ENCODE data around the gene MTHFD1. TPM values are rescaled to one million over a fixed set of nuclear protein-coding genes. Genes with fewer than 3 reads are reported as not detected.
A peak's percentile ranks its signal among the peaks of the same experiment; 100 is the strongest.

Gene MTHFD1
- total RNA-seq, 1 donor from 2014 or later, result 28.5 TPM

DNA sequence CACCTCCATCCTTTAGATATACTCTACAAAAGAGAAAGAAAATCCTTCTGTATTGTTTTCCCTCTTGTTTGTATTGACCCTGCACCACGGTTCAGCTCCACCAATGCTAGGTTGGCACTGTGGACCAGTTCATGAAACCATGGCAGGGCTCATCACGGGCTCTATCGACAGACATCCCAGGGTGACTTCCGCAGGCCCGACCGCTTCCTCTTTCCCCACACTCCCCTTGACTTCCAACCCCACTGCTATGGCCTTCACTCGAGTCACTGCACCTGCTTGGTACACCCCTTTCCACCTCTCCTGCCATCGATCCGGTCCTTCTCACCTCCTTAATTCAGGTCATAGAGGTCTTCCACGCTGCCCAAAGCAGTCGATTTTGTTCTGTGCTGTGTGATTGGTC lies 56.0 kb downstream of the MTHFD1 start:
- FAIRE-seq, result no peak
- DNase-seq (ENCODE audit: low spot score in 2 of 2), result no peak

DNA sequence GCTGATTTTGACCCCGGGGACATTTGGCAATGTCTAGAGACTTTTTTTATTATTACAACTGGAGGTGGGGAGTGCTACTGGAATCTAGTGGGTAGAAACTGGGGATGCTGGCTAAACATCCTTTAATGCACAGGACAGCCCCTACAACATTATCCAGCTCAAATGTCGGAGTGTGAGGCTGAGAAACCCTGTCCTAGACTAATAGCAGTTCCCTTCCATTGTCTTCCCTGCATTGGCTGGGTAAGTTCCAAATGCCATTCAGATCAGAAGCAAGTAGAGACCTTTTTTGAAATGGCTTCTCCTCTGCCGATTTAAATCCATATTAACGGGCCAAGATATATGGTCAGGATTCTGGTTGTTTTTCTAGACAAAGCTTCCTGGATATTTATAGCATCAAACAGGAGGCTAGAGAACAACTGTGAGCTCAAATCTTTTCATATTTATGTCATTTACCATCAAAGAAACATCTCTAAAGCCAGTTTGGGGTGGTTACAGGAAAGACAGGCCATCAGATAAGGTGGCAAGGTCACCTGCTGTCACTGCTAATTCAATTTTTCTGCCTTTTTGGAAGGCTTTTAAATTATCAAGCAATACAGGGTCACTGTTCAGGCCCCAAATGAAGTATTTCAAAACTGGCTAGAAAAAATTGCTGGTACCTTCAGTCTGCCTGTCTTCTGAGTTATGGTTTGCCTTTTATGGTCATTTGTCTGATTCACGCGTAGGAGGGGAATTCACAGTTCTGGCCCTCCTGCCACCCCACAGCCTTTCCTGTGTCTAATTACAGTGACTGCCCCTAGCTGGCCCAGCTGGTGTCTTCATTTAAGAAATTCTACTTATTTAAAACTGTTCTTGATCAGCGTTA lies 57.1 kb downstream of the MTHFD1 start:
- DNase-seq (ENCODE audit: low spot score in 2 of 2) (no peak), FAIRE-seq (no peak)

DNA sequence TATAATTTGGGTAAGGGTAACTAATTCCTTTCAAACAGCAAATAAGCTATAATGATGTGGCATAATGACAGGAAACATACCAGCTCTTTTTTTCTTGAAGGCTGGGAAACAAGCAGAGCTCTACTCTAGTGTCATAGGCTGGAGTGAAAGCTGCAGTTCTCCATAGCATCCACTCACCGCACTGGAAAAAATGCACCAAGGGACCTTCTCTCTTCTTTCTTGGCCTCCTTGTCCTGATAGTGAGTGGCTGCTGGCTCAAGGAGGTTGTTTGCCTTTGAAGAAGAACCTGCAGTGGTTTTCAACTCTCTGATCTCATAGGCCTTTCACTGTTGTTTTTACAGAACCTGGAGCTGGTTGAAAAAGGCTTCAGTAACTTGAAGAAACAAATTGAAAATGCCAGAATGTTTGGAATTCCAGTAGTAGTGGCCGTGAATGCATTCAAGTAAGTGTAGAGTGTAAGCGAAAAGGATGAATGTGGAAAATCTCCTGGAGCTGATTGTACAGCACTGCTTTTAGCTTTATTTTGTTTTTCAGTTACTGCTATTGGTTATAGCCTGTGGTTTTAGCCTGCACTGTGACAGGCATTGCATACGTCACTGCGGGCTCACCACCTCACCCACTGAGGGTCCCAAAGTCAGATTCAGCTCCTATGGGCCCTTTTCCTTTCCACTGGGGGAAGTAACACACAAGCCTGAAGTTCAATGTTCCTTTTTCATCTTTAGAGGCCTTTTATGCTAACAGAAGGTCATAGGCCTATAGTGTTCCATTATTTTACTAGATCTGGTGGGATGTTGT lies 59.9 kb downstream of the MTHFD1 start:
- FAIRE-seq, result no peak
- no peak for DNase-seq (ENCODE audit: low spot score in 2 of 2)

DNA sequence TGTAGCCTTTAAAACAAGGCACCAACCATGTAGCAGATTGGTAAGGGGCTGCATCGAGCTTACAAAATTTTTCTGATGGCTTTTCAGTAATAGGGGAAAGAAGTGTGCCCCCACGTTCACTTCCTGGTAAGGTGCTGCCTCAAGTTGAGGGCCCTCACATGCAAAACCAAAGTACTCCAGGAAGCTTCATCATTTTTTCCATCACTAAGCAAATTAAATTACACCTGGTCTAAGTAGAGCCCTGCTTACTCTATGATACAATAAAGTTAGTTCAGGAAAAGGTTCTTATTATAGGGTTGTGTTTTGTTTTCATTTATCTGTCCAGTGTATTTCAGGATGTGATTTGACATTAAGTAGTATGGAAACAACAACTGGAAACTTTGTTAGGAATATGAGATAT lies 62.1 kb downstream of the MTHFD1 start:
- FAIRE-seq, result no peak

DNA sequence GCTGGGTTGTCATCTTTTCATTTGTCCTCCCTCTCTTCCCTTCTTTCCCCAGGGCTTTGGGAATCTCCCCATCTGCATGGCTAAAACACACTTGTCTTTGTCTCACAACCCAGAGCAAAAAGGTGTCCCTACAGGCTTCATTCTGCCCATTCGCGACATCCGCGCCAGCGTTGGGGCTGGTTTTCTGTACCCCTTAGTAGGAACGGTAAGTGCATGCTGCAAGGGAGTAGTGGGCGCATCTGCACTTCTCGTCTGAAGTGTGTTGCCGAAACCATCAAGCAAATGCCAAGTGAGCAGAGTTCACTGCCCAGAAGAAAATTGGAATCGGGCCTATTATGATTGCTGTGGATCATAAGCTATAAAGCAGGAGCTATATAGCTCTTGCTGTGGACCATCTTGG lies 66.5 kb downstream of the MTHFD1 start:
- DNase-seq (ENCODE audit: low spot score in 2 of 2), result no peak
- FAIRE-seq, result no peak

More for the DNA sequence above, 62.1 kb downstream of the MTHFD1 start:
- no peak for DNase-seq (ENCODE audit: low spot score in 2 of 2)

DNA sequence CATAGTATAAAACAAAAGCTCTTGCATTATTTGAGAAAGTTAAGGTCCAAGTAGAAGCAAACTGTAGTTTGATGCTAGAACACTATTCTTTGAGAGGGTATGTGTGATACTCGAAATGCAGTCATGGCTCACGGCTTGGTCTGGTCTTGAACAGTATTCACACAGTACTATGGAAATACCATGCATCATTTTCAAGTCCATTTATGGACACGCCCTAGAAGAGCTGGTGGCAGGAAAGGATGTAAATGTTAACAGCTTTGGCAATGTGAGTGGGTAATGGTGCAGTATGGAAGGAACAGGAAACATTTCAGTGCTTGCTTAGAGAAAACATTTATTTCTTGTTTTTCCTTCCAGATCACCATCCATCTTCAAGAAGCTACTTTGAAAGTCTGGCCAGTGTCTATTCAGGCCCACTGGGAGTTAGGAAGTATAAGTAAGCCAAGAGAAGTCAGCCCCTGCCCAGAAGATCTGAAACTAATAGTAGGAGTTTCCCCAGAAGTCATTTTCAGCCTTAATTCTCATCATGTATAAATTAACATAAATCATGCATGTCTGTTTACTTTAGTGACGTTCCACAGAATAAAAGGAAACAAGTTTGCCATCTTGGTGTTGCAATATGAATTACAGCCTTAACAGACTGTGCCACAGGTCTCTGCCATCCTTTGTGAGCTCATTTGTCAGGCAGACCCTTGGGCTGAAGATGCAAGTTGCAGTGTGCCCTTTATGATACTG lies 71.4 kb downstream of the MTHFD1 start:
- FAIRE-seq (no peak), DNase-seq (ENCODE audit: low spot score in 2 of 2) (no peak)

DNA sequence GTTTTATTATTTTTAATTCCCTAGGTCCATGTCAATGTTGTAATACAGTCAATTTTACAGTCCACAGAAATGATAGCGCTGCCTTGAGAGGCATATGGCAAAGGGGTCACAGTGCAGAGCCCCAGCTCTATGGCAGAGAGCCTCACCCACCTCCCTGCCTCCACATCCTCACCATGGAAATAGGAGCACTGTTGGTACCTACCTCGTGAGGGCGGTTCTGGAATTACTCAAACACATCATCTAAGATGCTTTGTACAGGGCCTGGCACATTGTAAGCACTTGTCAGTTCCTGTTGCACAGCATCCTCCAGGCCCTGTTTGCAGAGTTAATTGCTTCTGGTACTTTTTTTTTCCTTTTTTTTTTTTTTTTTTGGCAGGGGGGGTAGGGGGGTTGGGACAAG lies 73.1 kb downstream of the MTHFD1 start:
- DNase-seq (ENCODE audit: low spot score in 2 of 2), result no peak
- FAIRE-seq, result no peak

DNA sequence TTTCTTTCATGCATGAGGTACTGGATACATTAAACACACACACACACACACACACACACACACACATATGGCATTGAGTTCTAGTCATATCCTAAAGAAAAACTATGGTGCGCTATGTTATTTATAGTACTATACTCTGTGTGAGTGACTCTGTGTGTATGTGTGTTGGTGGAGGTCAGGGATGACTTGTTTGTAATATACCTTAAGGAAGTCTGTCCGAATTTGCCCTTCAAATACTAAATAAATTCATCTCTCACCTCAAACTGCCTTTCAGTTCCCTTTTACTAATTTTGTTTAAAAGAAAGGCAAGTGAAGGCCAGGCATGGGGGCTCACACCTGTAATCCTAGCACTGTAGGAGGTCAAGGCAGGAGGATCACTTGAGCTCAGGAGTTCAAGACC lies 75.0 kb downstream of the MTHFD1 start:
- no peak for FAIRE-seq
- DNase-seq (ENCODE audit: low spot score in 2 of 2), result no peak

DNA sequence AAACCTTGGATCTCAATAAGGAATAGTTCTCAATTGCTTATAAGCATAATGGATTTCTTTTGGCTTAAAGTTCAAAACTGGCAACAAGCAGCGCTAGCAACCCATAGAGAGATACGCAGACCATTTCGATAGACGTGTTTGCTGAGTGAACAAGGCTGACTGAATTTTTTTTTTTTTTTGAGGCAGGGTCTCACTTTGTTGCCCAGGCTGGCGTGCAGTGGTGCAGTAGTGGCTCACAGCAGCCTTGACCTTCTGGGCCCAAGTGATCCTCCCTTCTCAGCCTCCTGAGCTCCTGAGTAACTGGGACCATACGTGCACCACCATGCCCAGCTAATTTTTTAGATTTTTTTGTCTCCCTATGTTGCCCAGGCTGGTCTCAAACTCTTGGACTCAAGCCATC lies 75.7 kb downstream of the MTHFD1 start:
- FAIRE-seq (no peak), DNase-seq (ENCODE audit: low spot score in 2 of 2) (no peak)

DNA sequence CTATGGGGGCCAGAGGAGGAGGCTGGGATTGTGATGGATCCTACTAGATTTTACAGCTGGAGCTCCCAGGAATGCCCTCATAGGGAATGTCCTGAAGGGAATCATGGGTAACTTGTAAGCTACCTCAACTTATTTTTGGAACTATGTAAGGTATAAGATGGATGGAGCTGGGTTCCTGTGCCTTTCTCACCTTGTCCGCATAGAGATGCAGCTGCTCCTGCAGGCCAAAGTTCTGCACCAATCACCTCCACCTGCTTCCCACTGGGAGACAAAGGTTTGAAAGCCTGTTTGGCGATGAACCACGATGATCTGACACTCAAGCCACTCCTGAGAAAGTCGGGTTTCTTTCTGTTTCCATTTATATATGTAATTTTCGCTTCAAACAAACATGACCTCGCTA lies 76.5 kb downstream of the MTHFD1 start:
- FAIRE-seq (no peak), DNase-seq (ENCODE audit: low spot score in 2 of 2) (no peak)

DNA sequence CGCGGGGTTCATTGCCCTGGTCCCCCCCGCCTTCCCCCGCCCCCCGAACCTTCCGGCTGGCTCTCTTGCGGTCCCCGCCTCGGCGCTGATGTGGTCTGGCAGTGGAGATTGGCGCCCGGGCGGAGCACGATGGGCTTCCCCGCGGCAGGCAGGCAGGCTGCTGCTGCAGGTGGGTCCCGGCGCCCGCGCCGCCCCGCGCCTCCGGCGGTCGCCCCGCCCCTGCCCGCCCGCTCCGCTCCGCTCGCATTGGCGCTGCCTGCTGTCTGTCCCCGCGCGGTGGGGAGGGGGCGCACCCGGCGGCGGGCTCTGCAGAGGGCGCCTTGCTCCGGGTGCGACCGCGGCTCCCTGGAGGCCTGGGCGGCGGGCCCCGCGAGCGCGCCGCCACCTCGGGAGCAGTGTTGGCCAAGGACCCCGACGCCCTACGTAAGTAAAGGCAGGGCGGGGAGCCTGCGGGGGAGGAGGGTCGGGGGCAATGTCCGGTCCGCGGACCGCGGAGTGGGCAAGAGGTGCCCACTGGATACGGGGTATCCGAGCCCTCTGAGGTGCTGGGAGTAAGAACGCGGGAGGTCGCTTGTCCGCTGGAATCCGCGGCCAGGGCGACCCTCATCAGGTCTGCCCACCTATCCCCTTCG lies 77.2 kb downstream of the MTHFD1 start, which contains the start of gene AKAP5:
Gene AKAP5, plus strand, starts transcription at position 309 of the 632 bp plus-strand sequence. CDS start 2,896 bp downstream, outside the sequence.
- FAIRE-seq (no peak), DNase-seq (ENCODE audit: low spot score in 2 of 2) (peak; percentile 78 to 80)

DNA sequence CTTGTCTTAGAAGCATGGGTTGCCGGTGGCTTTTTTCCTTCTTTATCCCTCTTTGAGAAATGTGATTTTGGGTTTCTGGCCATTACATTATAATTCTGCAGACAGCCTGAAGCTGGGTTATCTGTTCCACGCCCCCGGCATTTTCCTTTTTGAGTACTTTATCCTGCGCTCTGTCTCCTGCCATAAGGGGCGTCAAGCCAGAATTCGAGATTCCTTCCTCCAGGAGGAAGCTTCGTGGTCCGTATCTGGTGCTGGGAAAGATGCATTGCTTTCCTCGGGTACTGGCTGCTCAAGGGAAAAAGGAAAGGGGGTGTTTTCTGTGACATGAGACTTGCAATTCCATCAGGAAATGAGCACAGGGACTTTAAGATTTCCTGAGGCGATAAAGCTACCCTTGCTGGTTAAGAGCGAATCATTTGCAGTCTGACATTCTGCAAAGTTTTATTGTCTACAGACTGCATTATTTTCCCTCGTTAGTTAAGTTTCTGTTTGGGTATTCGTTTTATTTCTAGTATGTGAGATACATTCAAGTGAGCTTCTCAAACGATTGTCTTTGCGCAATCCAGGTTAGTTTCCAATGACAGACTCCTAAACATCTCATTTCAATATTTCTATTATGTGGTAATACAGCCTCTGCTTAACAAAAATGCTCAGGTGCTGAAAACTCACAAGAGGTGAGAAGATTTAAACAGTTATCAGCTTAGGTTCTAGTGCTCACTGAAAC lies 77.8 kb downstream of the MTHFD1 start:
- FAIRE-seq (no peak), DNase-seq (ENCODE audit: low spot score in 2 of 2) (peak; percentile 18 to 21)

DNA sequence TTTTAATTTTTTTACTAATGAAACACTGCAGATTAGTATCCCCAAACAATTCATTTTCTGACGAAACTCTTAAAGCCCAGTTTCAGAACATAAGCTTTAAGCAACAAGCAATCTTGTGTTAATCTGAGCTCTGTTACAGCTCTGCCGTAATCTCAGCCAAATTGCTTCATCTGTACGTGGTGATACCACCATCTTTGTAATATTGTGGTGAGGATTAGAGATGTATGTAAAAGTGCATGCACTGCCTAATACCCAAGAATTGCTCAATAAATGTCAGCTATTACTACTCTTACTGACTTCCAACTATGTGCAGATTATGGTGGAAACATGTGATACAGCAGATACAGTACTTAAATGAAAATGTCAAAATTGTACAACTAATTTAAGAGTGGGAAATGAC lies 78.9 kb downstream of the MTHFD1 start:
- DNase-seq (ENCODE audit: low spot score in 2 of 2), result no peak
- FAIRE-seq, result no peak

DNA sequence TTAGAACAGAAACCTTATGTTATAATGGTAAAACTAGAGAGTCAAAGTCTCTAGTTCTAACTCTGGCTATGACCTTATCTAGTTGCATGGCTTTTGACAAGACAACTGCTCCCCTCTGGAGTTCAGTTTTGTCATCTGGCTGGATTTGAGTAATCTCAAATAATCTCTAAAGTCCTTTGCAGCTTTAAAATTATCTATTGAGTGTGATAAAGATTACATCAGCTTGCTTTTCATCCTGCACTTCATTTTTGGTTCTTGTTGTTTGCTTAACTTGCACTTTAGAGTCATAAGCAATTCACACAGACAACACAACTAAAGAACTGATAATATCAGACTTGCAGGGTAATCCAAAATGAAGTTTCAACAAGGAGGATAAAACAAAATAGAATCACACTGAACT lies 79.4 kb downstream of the MTHFD1 start:
- FAIRE-seq (no peak), DNase-seq (ENCODE audit: low spot score in 2 of 2) (no peak)

DNA sequence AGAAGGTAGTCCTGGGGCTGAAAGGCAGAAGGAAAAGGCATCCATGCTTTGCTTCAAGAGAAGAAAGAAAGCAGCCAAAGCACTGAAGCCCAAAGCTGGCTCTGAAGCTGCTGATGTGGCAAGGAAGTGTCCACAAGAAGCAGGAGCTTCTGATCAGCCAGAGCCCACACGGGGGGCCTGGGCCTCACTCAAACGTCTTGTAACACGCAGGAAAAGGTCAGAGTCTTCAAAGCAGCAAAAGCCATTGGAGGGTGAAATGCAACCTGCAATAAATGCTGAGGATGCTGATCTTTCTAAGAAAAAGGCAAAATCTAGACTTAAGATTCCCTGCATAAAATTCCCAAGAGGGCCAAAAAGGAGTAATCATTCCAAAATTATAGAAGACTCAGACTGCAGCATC lies 80.3 kb downstream of the MTHFD1 start:
- no peak for DNase-seq (ENCODE audit: low spot score in 2 of 2)
- no peak for FAIRE-seq

DNA sequence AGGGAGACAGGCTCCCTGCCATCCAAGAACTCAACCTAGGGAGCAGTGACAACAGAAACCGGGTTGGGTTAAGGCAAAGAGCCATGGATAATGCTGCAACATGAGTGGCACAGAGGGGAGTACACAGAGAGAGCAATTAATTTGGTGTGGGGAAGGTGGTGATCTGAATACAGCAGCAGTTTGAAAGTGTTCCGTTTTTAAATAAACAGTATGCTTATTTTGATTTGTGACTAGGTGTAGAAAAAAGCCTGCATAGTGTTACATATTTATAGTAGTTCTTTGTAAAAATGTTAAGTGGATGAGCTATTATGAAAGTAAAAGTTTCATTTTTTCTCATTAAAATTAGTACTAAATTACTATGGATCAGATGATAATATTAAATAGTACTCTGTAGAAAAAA lies 85.9 kb downstream of the MTHFD1 start:
- FAIRE-seq, result no peak
- no peak for DNase-seq (ENCODE audit: low spot score in 2 of 2)

DNA sequence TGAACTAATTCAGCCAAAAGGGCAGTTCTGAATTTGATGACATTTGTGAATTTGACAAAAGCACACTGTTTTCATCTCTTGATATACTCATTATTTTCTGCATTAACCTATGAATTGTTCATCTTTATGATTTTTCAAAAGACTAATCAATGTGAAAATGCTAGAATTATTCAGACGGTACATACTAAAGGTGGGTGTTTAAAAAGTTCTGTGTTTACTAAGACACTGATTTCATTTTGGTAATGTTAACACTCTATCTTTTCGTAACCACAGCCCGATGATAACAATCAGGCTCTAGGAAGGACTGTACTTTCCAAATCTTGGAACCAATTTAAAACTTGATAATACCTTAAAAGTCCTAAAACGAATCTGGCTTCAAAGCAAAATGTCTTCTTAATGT lies 86.5 kb downstream of the MTHFD1 start:
- DNase-seq (ENCODE audit: low spot score in 2 of 2) (no peak), FAIRE-seq (no peak)

DNA sequence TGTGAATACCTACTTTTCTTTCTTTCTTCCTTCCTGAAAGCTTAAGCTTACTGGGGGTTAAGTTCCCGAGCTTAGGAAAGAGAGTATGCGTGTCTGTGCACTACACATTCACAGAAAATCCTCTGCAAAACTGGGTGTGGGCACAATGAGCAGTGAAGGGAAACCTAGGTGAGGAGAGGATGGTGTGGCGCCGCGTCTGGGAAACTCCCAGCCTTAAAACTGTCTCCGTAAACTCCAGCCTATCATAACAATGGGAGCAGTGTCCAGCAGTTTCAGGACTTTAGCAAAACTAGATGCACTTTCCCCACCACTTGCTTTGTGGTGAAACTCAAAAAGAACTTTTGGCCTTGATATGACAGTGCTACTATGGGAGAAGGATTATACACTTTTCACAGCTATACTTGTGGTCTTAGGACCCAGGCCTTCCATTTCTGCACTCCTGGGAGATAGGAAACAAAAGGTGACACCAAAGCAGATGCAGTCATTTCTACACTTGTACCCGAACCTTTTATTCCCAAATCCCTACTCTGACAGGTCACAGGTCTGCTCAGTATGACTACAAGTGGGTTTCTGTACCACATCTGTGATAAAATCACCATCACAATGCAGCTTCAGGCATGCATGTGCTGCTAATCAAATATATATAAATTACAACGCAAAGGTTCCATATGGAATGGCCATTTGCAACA lies 87.6 kb downstream of the MTHFD1 start:
- FAIRE-seq (no peak), DNase-seq (ENCODE audit: low spot score in 2 of 2) (no peak)

DNA sequence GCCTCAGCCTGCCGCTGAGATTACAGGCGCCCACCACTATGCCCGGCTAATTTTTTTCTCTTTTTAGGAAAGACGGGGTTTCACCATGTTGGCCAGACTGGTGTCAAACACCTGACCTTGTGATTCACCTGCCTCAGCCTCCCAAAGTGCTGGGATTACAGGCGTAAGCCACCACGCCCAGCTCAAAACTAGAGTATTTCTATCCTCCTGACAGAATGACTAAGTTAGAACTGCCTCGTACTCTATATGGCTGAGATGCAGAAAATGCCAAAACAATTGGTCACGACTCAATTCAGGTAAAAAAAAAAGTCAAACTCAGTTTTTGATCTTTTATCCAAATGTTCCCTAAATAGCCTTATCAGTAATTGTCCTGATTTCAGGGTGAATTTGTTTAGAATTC lies 88.3 kb downstream of the MTHFD1 start:
- no peak for DNase-seq (ENCODE audit: low spot score in 2 of 2)

More for the DNA sequence above, 88.3 kb downstream of the MTHFD1 start:
- FAIRE-seq, result no peak

Data from frontal cortex (tissue), 4 donors.